ENCODE measurements around the gene DUSP9. TPM values are rescaled to one million over a fixed set of nuclear protein-coding genes. Genes with fewer than 3 reads are reported as not detected.

Gene DUSP9
- total RNA-seq, 1 experiment from 2014 or later, result 14.2 TPM

- TF ChIP-seq ZNF274 (IDR thresholded peaks at IDR 0.05; ENCODE audit: low read depth, low read length), result no peak
- TF ChIP-seq TCF7L2 (IDR thresholded peaks at IDR 0.05; ENCODE audit: borderline replicate concordance, extremely low read depth, insufficient read depth, insufficient read length), result no peak
- TF ChIP-seq EZH2phosphoT487 (IDR thresholded peaks at IDR 0.05; ENCODE audit: borderline replicate concordance), result no peak
- no peak for TF ChIP-seq REST (IDR thresholded peaks at IDR 0.05; ENCODE audit: low read depth)
Observed at GRCh38 chrX:153649915-153650782, 3.1 kb downstream of the DUSP9 start (continued).

GRCh38 chrX:153650959-153651358 lies 4.0 kb downstream of the DUSP9 start:
- RAD21 ChIA-PET (ENCODE audit: low non-redundant PET in 1 of 2, low total read pairs in 2 of 2, uncharacterized antibody in 2 of 2, unreplicated experiment in 2 of 2), result no interaction called here
- H3K4me2 ChIP-seq (ENCODE audit: low read length), result no peak overlapping the region
- H3K4me1 ChIP-seq (ENCODE audit: control insufficient read depth in 1 of 2, insufficient read depth in 2 of 2, low read length in 2 of 2), result peaks cover 0 to 14% of the 10 kb centered on the region in 2 experiments; a peak in 2 of 4 replicates
- POLR2A ChIA-PET, result no interaction called here
- ATAC-seq, result no peak
- H3K4me3 ChIP-seq (replicated peaks in 1 of 2; ENCODE audit: low read depth in 1 of 2, low read length in 2 of 2), result no peak overlapping the region
- H3K9me2 ChIP-seq (ENCODE audit: insufficient read depth), result no peaks in the 10 kb centered on the region
- no peak for DNase-seq (ENCODE audit: low read depth, low spot score)
- no peaks in the 10 kb centered on the region for H3K27me3 ChIP-seq (ENCODE audit: insufficient read depth, low read length)
- no peaks in the 10 kb centered on the region for H4K20me1 ChIP-seq (ENCODE audit: insufficient read depth)
- CTCF ChIA-PET, result interaction anchor here (1.4 kb wide), 1 partner anchor 10 kb away, joined by 3 read pairs; no protein-coding TSS in a partner anchor
- no peak for TF ChIP-seq POLR2A (IDR thresholded peaks at IDR 0.05; ENCODE audit: borderline replicate concordance, extremely low read depth, insufficient read depth, insufficient read length)
- intact Hi-C loops (cut with micrococcal nuclease), result no loop called here
- no peaks in the 10 kb centered on the region for H3K79me2 ChIP-seq (ENCODE audit: insufficient read depth, low read length)
- BruUV-seq (replicated peaks), result no TSS peak
- H3K9me3 ChIP-seq (ENCODE audit: control insufficient read depth in 1 of 2, insufficient read depth in 1 of 2, low read depth in 1 of 2, low read length in 2 of 2), result no peaks in the 10 kb centered on the region
- H2AFZ ChIP-seq (ENCODE audit: low read depth, low read length, poor library complexity, severe bottlenecking), result no peak overlapping the region
- H3K36me3 ChIP-seq (ENCODE audit: control insufficient read depth in 1 of 2, insufficient read depth in 2 of 2, low read length in 2 of 2), result no peaks in the 10 kb centered on the region
- no peak overlapping the region for H3K9ac ChIP-seq (ENCODE audit: low read length)
- no peak overlapping the region for H3K27ac ChIP-seq (ENCODE audit: low read depth, low read length)

Data from HCT116 (cell line).